ENCODE data around the gene PEX5. TPM values are rescaled to one million over a fixed set of nuclear protein-coding genes. Genes with fewer than 3 reads are reported as not detected.

PEX5 gene
- total and polyA plus RNA-seq, 2 experiments from 2014 or later = 7.5 to 72.0 TPM

DNA sequence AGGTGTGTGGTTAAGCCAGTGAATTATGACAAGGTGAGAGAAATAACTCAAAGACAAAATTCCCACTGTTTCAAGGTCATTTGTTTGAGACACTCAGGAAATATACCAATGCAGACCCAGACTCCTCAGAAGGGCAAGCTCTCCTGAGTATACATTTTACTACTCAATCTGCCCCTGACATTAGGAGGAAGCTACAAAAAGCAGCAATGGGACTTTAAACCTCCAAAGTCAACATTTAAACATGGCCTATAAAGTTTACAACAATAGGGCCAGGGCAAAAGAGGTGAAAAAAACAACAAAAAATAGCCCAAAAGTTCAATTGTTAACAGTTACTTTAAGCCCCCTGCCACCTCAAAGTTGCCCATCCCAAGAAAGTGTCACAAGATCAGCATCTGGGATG, 19.5 kb upstream of the PEX5 start (continued):
- TF ChIP-seq REST (IDR thresholded peaks at IDR 0.05; ENCODE audit: unreplicated experiment) = no peak
- TF ChIP-seq STAT1 (IDR thresholded peaks at IDR 0.05; ENCODE audit: unreplicated experiment) = no peak
- no peak for TF ChIP-seq EZH2 (IDR thresholded peaks at IDR 0.05; ENCODE audit: low read depth, unreplicated experiment)
- TF ChIP-seq JUNB (IDR thresholded peaks at IDR 0.05; ENCODE audit: unreplicated experiment) = no peak
- no peak for TF ChIP-seq ETS1 (IDR thresholded peaks at IDR 0.05)
- TF ChIP-seq NANOG (IDR thresholded peaks at IDR 0.05; ENCODE audit: borderline replicate concordance) = no peak

GRCh38 chr12:7171854-7172253, 17.6 kb upstream of the PEX5 start:
- Histone ChIP-seq H3K27me3 (ENCODE audit: insufficient read depth) (no peaks in the 10 kb centered on the region), H3K9me2 (ENCODE audit: insufficient read depth) (no peaks in the 10 kb centered on the region), H3K4me3 (no peak overlapping the region), H3K4me1 (ENCODE audit: insufficient read depth) (no peaks in the 10 kb centered on the region), H3K27ac (ENCODE audit: low read depth) (no peak overlapping the region), H3K79me2 (replicated peaks; ENCODE audit: insufficient read depth) (no peaks in the 10 kb centered on the region), H3K36me3 (ENCODE audit: insufficient read depth) (no peaks in the 10 kb centered on the region; the same call in none of the 2 replicates), H3K4me2 (no peak overlapping the region), H3F3A (replicated peaks; ENCODE audit: low read depth) (no peaks in the 10 kb centered on the region), H4K20me1 (replicated peaks; ENCODE audit: insufficient read depth) (no peaks in the 10 kb centered on the region), H2AFZ (no peak overlapping the region)
- no peaks in the 10 kb centered on the region for H3K4me1 Mint-ChIP-seq
- no peak for TF ChIP-seq STAT1 (IDR thresholded peaks at IDR 0.05; ENCODE audit: unreplicated experiment)
- no peak for TF ChIP-seq ZNF331 (CRISPR knock-in tag; IDR thresholded peaks at IDR 0.05; ENCODE audit: low read depth)
- TF ChIP-seq EZH2phosphoT487 (IDR thresholded peaks at IDR 0.05; ENCODE audit: unreplicated experiment) = no peak
- TF ChIP-seq JUNB (IDR thresholded peaks at IDR 0.05; ENCODE audit: unreplicated experiment) = no peak
- no peak for TF ChIP-seq POLR2AphosphoS5 (IDR thresholded peaks at IDR 0.05; ENCODE audit: low read depth)
- TF ChIP-seq ZNF114 (CRISPR knock-in tag; IDR thresholded peaks at IDR 0.05) = no peak
- no peak for TF ChIP-seq REST (IDR thresholded peaks at IDR 0.05; ENCODE audit: unreplicated experiment)
- no peak for TF ChIP-seq NANOG (IDR thresholded peaks at IDR 0.05; ENCODE audit: borderline replicate concordance)
- no peak for TF ChIP-seq EZH2 (IDR thresholded peaks at IDR 0.05; ENCODE audit: low read depth, unreplicated experiment)
- TF ChIP-seq ETS1 (IDR thresholded peaks at IDR 0.05) = no peak
- H3K36me3 Mint-ChIP-seq (ENCODE audit: low read depth) = peaks cover 35% of the 10 kb centered on the region
- H3K4me3 Mint-ChIP-seq = no peak overlapping the region
- ATAC-seq = no peak
- H3K27ac Mint-ChIP-seq = no peak overlapping the region
- DNase-seq (ENCODE audit: low spot score) = peak; percentile 28
- no peaks in the 10 kb centered on the region for H3K27me3 Mint-ChIP-seq (ENCODE audit: insufficient read depth, low read depth, poor library complexity)
- H3K9me3 Mint-ChIP-seq = peaks cover 86% of the 10 kb centered on the region
